Measurements from ENCODE around the gene FNBP1. TPM values are rescaled to one million over a fixed set of nuclear protein-coding genes. Genes with fewer than 3 reads are reported as not detected.

The FNBP1 gene
- total RNA-seq, 1 donor from 2014 or later = 12.1 TPM

GRCh38 chr9:130053109-130053503, 10.1 kb upstream of the FNBP1 start:
- peak overlapping the region; percentile 86 for H3K4me3 ChIP-seq (ENCODE audit: low read depth, low read length)
- H3K36me3 ChIP-seq (ENCODE audit: control insufficient read depth, insufficient read depth, low read length) = no peaks in the 10 kb centered on the region
- H3K27me3 ChIP-seq (ENCODE audit: control insufficient read depth, insufficient read depth, low read length) = no peaks in the 10 kb centered on the region
- no peak for TF ChIP-seq CTCF (IDR thresholded peaks at IDR 0.05; ENCODE audit: insufficient read depth, low read length, poor library complexity, severe bottlenecking)
- DNase-seq (ENCODE audit: low read depth) = no peak

DNA sequence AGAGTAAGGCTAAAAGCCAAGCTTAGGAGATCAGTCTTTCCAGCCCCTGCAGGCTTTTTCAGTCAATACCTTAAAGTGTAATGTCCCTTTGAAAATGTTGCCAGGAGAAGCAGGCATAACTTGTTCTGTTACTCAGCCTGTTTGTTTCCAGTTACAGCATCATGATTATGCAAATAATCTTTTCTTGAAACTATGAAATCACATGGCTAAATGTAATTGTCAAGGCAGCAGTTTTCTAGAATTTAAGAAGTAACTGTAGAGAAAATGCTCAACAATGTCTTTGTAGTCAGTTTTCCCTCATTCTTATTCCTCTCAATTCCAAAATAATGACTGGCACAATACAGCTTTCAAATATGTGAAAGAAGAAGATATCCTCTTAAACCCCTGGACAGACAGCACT, 8.9 kb upstream of the FNBP1 start:
- Histone ChIP-seq H3K27me3 (ENCODE audit: control insufficient read depth, insufficient read depth, low read length) (no peaks in the 10 kb centered on the region), H3K36me3 (ENCODE audit: control insufficient read depth, insufficient read depth, low read length) (no peaks in the 10 kb centered on the region), H3K4me3 (ENCODE audit: low read depth, low read length) (no peak overlapping the region)
- DNase-seq (ENCODE audit: low read depth) = no peak
- no peak for TF ChIP-seq CTCF (IDR thresholded peaks at IDR 0.05; ENCODE audit: insufficient read depth, low read length, poor library complexity, severe bottlenecking)

- H3K27me3 ChIP-seq (ENCODE audit: control insufficient read depth, insufficient read depth, low read length) = no peaks in the 10 kb centered on the region
- no peak for DNase-seq (ENCODE audit: low read depth)
- no peak overlapping the region for H3K4me3 ChIP-seq (ENCODE audit: low read depth, low read length)
- H3K36me3 ChIP-seq (ENCODE audit: control insufficient read depth, insufficient read depth, low read length) = no peaks in the 10 kb centered on the region
- TF ChIP-seq CTCF (IDR thresholded peaks at IDR 0.05; ENCODE audit: insufficient read depth, low read length, poor library complexity, severe bottlenecking) = no peak
Measured at GRCh38 chr9:130050462-130050861, 7.5 kb upstream of the FNBP1 start.

GRCh38 chr9:130049431-130050210, 6.6 kb upstream of the FNBP1 start:
- Histone ChIP-seq H3K27me3 (ENCODE audit: control insufficient read depth, insufficient read depth, low read length) (no peaks in the 10 kb centered on the region), H3K36me3 (ENCODE audit: control insufficient read depth, insufficient read depth, low read length) (no peaks in the 10 kb centered on the region), H3K4me3 (ENCODE audit: low read depth, low read length) (no peak overlapping the region)
- no peak for DNase-seq (ENCODE audit: low read depth)
- no peak for TF ChIP-seq CTCF (IDR thresholded peaks at IDR 0.05; ENCODE audit: insufficient read depth, low read length, poor library complexity, severe bottlenecking)

DNA sequence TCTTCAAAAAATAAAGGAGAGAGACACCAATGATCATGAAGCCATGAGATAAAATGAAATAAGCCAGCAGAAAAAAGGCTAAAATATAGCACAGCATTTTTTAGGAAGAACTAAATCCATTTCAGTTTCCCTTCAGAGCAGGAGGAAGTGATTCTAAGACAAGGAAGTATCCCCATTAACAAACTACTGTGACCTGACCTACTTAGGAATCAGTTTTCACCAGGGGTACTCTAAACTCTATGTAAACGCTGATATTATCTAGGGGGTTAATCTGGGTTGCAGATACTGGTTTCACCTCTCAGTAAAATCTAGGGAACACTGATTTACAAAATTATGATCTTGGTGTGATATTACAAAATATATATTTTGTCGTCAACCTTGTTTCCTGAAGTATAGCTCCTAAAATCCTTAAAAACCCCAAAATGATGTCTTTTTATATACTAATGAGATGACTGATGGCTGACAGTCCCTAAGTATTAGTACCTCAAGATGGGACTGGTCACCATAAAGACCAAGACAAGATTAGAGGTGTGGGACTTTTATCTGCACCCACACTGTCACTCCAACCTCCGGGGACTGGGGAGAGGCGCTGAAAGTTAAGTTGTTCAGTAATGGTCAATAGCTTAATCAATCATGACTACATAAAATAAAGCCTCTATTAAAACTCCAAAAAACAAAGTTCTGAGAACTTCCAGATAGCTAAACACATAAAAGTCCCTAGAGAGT, 2.9 kb upstream of the FNBP1 start:
- Histone ChIP-seq H3K36me3 (ENCODE audit: control insufficient read depth, insufficient read depth, low read length) (no peaks in the 10 kb centered on the region), H3K27me3 (ENCODE audit: control insufficient read depth, insufficient read depth, low read length) (no peaks in the 10 kb centered on the region), H3K4me3 (ENCODE audit: low read depth, low read length) (no peak overlapping the region)
- no peak for DNase-seq (ENCODE audit: low read depth)
- no peak for TF ChIP-seq CTCF (IDR thresholded peaks at IDR 0.05; ENCODE audit: insufficient read depth, low read length, poor library complexity, severe bottlenecking)
